HG03175 (cell line): Measurements from ENCODE around the gene G6PC1.
"Not testable (repeated sequence)": the region's sequence is repeated elsewhere in the genome, so short reads cannot be mapped to it uniquely, and the experiment has no call there.

Source experiments
- ATAC-seq: cut with Tn5 transposase; IDR thresholded peaks from one replicate; pipeline ENCODE4 v1.9.1; 2021; ENCODE audit warnings: mild to moderate bottlenecking, moderate library complexity; ENCODE audit not compliant: unreplicated experiment

The G6PC1 gene

GRCh38 chr17:42873315-42873714 lies 27.3 kb upstream of the G6PC1 start:
- ATAC-seq, result no peak

DNA sequence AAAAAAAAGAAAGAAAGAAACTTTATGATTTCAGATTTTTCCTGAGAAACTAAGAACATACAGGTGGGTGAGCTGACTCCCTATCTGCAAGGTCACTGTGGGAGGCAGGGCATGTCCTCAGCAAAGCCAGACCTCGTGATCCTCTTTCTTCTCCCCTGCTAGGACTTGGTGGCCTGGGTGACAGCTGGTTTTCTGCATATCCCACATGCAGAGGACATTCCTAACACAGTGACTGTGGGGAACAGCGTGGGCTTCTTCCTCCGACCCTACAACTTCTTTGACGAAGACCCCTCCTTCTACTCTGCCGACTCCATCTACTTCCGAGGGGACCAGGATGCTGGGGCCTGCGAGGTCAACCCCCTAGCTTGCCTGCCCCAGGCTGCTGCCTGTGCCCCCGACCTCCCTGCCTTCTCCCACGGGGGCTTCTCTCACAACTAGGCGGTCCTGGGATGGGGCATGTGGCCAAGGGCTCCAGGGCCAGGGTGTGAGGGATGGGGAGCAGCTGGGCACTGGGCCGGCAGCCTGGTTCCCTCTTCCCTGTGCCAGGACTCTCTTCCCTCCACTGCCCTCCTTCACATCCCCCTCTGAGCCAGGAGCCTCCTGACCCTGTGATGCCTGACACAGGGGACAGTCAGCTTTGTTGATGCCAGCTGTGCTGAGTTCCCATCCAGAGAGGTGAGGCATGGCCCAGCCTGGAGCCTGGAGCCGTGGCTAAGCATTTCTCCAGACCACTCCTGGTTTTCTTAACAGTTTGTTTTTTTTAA lies 26.5 kb upstream of the G6PC1 start:
- not testable (repeated sequence) for ATAC-seq

- no peak for ATAC-seq
Observed at GRCh38 chr17:42877037-42877436, 23.6 kb upstream of the G6PC1 start.

- ATAC-seq, result no peak
Observed at GRCh38 chr17:42878123-42878880, 22.3 kb upstream of the G6PC1 start.

DNA sequence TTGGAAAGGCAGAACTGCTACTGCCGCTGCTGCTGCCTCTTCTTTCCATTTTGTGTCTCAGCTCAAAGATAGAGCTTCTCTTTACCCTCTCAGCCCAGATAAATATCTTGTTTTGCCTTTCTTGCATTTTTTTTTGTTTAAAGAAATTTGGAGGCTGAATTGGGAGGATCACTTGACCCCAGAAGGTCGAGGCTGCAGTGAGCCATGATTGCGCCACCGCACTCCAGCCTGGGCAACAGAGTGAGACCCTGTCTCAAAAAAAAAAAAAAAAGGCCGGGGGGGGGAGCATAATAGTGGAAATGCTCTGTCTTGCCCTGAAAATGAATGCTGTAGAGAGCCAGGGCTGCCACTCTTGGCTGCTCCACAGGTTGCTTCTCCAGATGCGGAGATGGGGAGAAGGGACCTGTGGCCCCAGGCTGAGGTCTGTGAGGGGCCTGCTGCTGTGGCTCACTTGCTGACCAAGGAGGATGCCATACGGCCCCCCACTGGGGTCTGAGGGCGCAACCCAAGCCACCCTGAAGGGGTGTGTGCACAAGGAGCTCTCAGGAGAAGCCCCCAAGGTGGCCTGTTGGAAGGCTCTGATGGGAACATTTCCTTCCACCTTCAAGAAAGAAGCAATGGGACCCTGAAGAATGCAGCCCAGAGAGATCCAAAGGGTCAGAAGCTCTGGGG lies 21.5 kb upstream of the G6PC1 start:
- ATAC-seq, result no peak

DNA sequence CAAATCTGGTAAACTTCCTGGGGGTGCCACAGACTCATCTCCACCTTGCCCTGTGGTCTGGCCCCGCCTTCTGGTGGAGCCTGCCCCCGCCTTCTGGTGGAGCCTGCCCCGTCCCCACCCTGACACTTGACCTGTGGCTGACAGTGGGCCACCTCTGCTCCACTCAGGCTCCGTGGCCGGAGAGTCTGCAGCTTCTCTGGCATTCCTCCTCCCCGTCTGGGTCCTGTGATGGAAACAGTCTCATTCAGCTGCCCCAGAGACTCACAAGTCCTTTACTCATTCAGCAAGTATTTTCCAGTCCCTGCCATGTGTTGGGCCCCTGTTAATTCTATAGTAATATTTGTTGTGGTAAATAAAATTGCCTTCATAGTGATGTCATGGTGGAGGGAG lies 21.0 kb upstream of the G6PC1 start:
- ATAC-seq, result no peak

DNA sequence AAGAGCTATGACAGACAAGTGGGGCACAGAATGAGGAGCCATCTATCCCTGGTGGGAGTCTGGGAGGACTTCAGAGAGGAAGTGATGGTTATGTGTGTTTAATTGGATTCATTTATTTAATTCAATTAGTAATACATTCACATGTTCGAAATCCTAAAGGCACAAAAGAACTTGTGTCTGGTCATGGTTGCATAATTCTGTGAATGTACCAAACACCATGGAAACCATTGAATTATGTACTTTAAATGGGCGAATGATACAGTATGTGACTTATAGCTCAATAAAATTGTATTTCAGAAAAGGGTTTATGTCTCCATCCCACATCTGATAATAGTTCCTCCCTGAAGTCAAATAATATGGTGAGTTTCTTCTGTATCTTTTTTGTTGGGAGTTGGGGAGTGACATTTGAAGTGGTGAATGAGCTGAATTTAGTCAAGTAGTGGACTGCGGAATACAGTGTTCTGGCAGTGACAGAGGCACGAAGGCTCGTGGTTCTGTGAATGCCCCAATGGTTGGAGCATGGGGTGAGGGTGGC lies 19.8 kb upstream of the G6PC1 start:
- no peak for ATAC-seq

- not testable (repeated sequence) for ATAC-seq
Observed at GRCh38 chr17:42881706-42882105, 18.9 kb upstream of the G6PC1 start.

GRCh38 chr17:42882166-42882565 lies 18.4 kb upstream of the G6PC1 start:
- ATAC-seq, result no peak

- ATAC-seq, result no peak
Observed at GRCh38 chr17:42883802-42884558, 16.6 kb upstream of the G6PC1 start.

- ATAC-seq, result not testable (repeated sequence)
Observed at GRCh38 chr17:42885806-42886205, 14.8 kb upstream of the G6PC1 start.

GRCh38 chr17:42886283-42887176 lies 14.1 kb upstream of the G6PC1 start:
- no peak for ATAC-seq

DNA sequence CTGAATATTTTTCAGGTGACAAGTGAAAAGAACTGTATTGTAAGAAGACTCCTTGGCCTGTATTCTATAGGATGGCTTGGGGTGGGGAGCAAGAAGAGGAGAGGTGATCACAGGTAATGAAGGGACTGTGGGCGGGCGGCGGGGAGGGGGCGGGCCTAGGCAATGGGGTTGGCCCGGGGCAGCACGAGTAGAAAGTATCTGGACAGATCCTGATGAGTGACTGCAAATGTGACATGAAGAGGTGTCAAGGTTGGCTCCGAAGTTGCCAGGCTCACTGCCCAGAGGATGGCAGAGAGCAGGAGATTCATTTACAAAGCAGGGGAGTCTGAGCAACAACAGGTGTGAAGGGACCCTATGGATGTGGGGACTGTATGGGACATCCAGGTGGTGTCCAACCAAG lies 10.8 kb upstream of the G6PC1 start:
- no peak for ATAC-seq

GRCh38 chr17:42891539-42892152 lies 9.0 kb upstream of the G6PC1 start:
- ATAC-seq, result no peak

GRCh38 chr17:42893359-42893758 lies 7.2 kb upstream of the G6PC1 start:
- ATAC-seq, result no peak

DNA sequence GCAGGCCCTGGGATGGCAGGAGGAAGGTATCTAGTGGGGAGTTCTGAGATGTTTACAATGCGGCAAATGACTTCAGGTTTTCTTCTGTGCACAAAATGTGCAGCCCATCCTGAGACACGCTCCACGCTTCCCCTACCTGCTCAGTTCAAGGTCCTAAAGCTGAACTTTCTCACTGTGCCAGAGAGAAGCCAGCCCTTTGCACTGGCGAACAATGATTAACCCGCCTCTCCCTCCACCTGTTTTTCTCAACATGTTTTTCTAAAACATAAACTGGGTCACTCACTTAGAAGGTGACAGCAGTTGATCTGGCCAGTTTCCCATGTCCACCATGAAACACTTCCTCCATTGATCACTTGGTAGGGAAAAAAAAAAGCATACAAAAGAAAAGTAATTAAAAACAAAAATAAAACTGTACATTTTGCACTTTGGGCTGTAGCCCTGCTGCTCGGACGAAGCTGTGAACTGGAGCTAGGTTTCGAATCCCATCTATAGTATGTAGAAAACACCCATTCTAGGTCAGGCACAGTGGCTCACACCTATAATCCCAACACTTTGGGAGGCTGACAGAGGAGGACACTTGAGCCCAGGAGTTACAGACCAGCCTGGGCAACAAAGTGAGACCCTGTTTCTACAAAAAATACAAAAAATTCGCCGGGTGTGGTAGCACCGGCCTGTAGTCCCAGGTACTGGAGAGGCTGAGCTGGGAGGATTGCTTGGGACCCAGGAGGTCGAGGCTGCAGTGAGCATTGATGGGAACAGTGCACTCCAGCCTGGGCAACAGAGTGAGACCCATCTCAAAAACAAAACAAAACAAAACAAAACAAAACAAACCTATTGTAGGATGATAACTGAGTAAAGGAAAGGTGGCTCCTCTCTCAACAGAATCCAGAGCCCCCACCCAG lies 6.1 kb upstream of the G6PC1 start:
- ATAC-seq, result no peak

DNA sequence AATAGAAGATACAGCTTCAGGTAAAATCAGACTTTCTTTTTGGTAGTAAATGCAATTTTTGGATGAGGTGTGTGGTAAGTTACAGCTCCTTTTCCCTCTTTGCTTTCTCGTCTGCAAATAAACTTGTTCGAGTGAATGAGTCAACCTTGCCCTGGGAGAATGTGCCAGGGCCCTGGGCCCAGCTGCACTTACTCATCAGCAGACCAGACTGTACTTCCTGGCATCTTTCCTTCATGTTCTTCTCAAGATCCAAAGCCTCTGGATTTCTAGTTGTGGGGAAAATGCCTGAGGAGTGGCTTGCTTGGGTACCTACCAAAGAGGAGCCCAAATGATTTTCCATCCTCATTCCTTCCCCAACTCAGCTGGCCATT lies 5.4 kb upstream of the G6PC1 start:
- ATAC-seq, result no peak

DNA sequence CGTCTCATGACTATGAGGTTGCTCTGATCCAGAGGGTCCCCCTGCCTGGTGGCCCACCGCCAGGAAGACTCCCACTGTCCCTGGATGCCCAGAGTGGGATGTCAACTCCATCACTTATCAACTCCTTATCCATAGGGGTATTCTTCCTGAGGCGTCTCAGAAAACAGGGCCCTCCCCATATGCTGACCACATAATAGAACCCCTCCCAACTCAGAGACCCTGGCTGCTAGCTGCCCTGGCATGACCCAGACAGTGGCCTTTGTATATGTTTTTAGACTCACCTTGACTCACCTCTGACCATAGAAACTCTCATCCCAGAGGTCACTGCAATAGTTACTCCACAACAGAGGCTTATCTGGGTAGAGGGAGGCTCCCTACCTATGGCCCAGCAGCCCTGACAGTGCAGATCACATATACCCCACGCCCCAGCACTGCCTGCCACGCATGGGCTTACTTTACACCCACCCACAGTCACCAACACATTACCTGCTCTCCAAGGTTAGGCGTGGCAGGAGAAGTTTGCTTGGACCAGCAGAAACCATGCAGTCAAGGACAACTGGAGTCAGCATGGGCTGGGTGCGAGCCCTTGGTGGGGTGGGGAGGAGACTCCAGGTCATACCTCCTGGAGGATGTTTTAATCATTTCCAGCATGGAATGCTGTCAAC lies 2.3 kb upstream of the G6PC1 start:
- ATAC-seq, result no peak
